DND-41 (cell line): ENCODE data around the gene KSR2.

Experiments
- ATAC-seq: fragments of 200-7000 bp; cut with Tn5 transposase; 3 replicates; pipeline ENCODE4 v1.9.1; 2021; ENCODE audit warnings: low read depth; ENCODE audit not compliant: insufficient read depth
- DNase-seq: peaks from one replicate; pipeline ENCODE4 v3.0.0-alpha.2; 2020
- H2AFZ ChIP-seq: 2 replicates; pipeline ENCODE4 v1.6.0; 2012; ENCODE audit warnings: low read depth, low read length
- H3K27ac ChIP-seq: 2 replicates; pipeline ENCODE4 v1.5.1; 2012; ENCODE audit warnings: low read length, inconsistent platforms
- H3K27me3 ChIP-seq: fragments of 200-600 bp; sonication (generic); 2 replicates; pipeline ENCODE4 v1.6.0; 2012; ENCODE audit warnings: low read length, mild to moderate bottlenecking, inconsistent platforms; ENCODE audit not compliant: insufficient read depth, poor library complexity
- H3K36me3 ChIP-seq: 2 replicates; pipeline ENCODE4 v1.5.1; 2012; ENCODE audit warnings: low read length, inconsistent platforms; ENCODE audit not compliant: insufficient read depth
- H3K4me1 ChIP-seq: 2 replicates; pipeline ENCODE4 v1.5.1; 2012; ENCODE audit warnings: mild to moderate bottlenecking, low read length; ENCODE audit not compliant: insufficient read depth
- H3K4me2 ChIP-seq: 2 replicates; pipeline ENCODE4 v1.6.0; 2012; ENCODE audit warnings: mild to moderate bottlenecking, moderate library complexity, low read length, inconsistent platforms; ENCODE audit not compliant: insufficient read depth
- H3K4me3 ChIP-seq, 2 experiments: fragments of 200-600 bp in 1 of 2; shearing (Covaris generic) in 1 of 2; 2 replicates each; pipeline ENCODE4 v1.5.1; 2012 to 2016; ENCODE audit warnings: inconsistent platforms in 2 of 2, low read length in 2 of 2, mild to moderate bottlenecking in 2 of 2, low read depth in 1 of 2, moderate library complexity in 1 of 2
- H3K79me2 ChIP-seq: 2 replicates; pipeline ENCODE4 v1.6.0; 2012; ENCODE audit warnings: low read length, inconsistent platforms; ENCODE audit not compliant: insufficient read depth
- H3K9ac ChIP-seq: 2 replicates; pipeline ENCODE4 v1.6.0; 2012; ENCODE audit warnings: low read depth, mild to moderate bottlenecking, inconsistent platforms, low read length, moderate library complexity
- H3K9me3 ChIP-seq: 2 replicates; pipeline ENCODE4 v1.5.1; 2012; ENCODE audit warnings: low read length, moderate library complexity, mild to moderate bottlenecking, inconsistent platforms; ENCODE audit not compliant: insufficient read depth, severe bottlenecking
- H4K20me1 ChIP-seq: 2 replicates; pipeline ENCODE4 v1.6.0; 2012; ENCODE audit warnings: low read length; ENCODE audit not compliant: insufficient read depth
- CTCF ChIP-seq: IDR thresholded peaks from 2 replicates; pipeline ENCODE4 v1.5.1; 2012; ENCODE audit warnings: borderline replicate concordance, low read length, moderate library complexity, mild to moderate bottlenecking; ENCODE audit not compliant: poor library complexity, severe bottlenecking; ENCODE audit errors: extremely low read depth
- EZH2 ChIP-seq: IDR thresholded peaks from 3 replicates; pipeline ENCODE4 v1.6.1; 2012; ENCODE audit warnings: borderline replicate concordance, low read depth, mild to moderate bottlenecking, moderate library complexity, low read length, inconsistent platforms; ENCODE audit not compliant: severe bottlenecking

The KSR2 gene

GRCh38 chr12:117590999-117591398, 377.8 kb downstream of the KSR2 start:
- Histone ChIP-seq H3K27ac (no peak overlapping the region), H3K9me3 (peaks cover 6% of the 10 kb centered on the region), H3K36me3 (no peaks in the 10 kb centered on the region), H4K20me1 (peaks cover 2% of the 10 kb centered on the region; the same call in 1 of the 2 replicates), H3K79me2 (no peaks in the 10 kb centered on the region), H3K27me3 (no peaks in the 10 kb centered on the region), H3K4me1 (no peaks in the 10 kb centered on the region), H3K4me2 (no peak overlapping the region), H3K4me3 (no peak overlapping the region), H3K9ac (no peak overlapping the region), H2AFZ (no peak overlapping the region)
- DNase-seq (no peak), ATAC-seq (no peak)
- TF ChIP-seq EZH2 = no peak
- no peak for TF ChIP-seq CTCF

GRCh38 chr12:117590386-117590785, 378.4 kb downstream of the KSR2 start:
- no peak for DNase-seq
- Histone ChIP-seq H3K79me2 (no peaks in the 10 kb centered on the region), H3K4me1 (no peaks in the 10 kb centered on the region), H3K27ac (no peak overlapping the region), H2AFZ (no peak overlapping the region), H3K27me3 (no peaks in the 10 kb centered on the region), H3K4me2 (no peak overlapping the region), H4K20me1 (peaks cover 2% of the 10 kb centered on the region; the same call in 1 of the 2 replicates), H3K9ac (no peak overlapping the region), H3K4me3 (no peak overlapping the region), H3K9me3 (peaks cover 6% of the 10 kb centered on the region), H3K36me3 (no peaks in the 10 kb centered on the region)
- ATAC-seq = no peak
- TF ChIP-seq CTCF = no peak
- no peak for TF ChIP-seq EZH2

GRCh38 chr12:117589021-117589420, 379.8 kb downstream of the KSR2 start:
- H3K4me1 ChIP-seq = no peaks in the 10 kb centered on the region
- no peaks in the 10 kb centered on the region for H3K36me3 ChIP-seq
- ATAC-seq (no peak), DNase-seq (no peak)
- TF ChIP-seq CTCF (no peak), EZH2 (no peak)
- H3K79me2 ChIP-seq = no peaks in the 10 kb centered on the region
- no peak overlapping the region for H3K27ac ChIP-seq
- peaks cover 2% of the 10 kb centered on the region; the same call in 1 of the 2 replicates for H4K20me1 ChIP-seq
- no peak overlapping the region for H3K9ac ChIP-seq
- no peak overlapping the region for H3K4me2 ChIP-seq
- H2AFZ ChIP-seq = no peak overlapping the region
- no peaks in the 10 kb centered on the region for H3K27me3 ChIP-seq
- peaks cover 6% of the 10 kb centered on the region for H3K9me3 ChIP-seq
- H3K4me3 ChIP-seq = no peak overlapping the region
